Ishikawa (cell line): ENCODE data around the gene NR6A1.

Source experiments
- CEBPB ChIP-seq: IDR thresholded peaks from 2 replicates; pipeline ENCODE4 v1.6.1; 2012
- CREB1 ChIP-seq: IDR thresholded peaks from 2 replicates; pipeline ENCODE4 v1.6.1; 2012; ENCODE audit warnings: low read depth
- EGR1 ChIP-seq: IDR thresholded peaks from 2 replicates; pipeline ENCODE4 v1.6.1; 2012
- EP300 ChIP-seq: IDR thresholded peaks from 2 replicates; pipeline ENCODE4 v1.6.1; 2012; ENCODE audit warnings: borderline replicate concordance
- FOXM1 ChIP-seq: IDR thresholded peaks from 2 replicates; pipeline ENCODE4 v1.6.1; 2012; ENCODE audit warnings: low read depth, borderline replicate concordance
- MAX ChIP-seq: IDR thresholded peaks from 2 replicates; pipeline ENCODE4 v1.6.1; 2012
- NFIC ChIP-seq: IDR thresholded peaks from 2 replicates; pipeline ENCODE4 v1.6.1; 2012
- RAD21 ChIP-seq: IDR thresholded peaks from 2 replicates; pipeline ENCODE4 v1.6.1; 2012; ENCODE audit warnings: low read depth
- REST ChIP-seq: IDR thresholded peaks from 2 replicates; pipeline ENCODE4 v1.6.1; 2012; ENCODE audit warnings: low read depth, mild to moderate bottlenecking
- TAF1 ChIP-seq: IDR thresholded peaks from 2 replicates; pipeline ENCODE4 v1.6.1; 2012; ENCODE audit warnings: low read depth, mild to moderate bottlenecking
- TCF12 ChIP-seq: IDR thresholded peaks from 2 replicates; pipeline ENCODE4 v1.6.1; 2012; ENCODE audit warnings: low read depth
- TEAD4 ChIP-seq: IDR thresholded peaks from 2 replicates; pipeline ENCODE4 v1.6.1; 2012
- USF1 ChIP-seq: IDR thresholded peaks from 2 replicates; pipeline ENCODE4 v1.6.1; 2012
- YY1 ChIP-seq: IDR thresholded peaks from 2 replicates; pipeline ENCODE4 v1.6.1; 2012; ENCODE audit warnings: low read depth
- ZBTB7A ChIP-seq: IDR thresholded peaks from 2 replicates; pipeline ENCODE4 v1.6.1; 2012; ENCODE audit warnings: low read depth

The NR6A1 gene

GRCh38 chr9:124500028-124500795, 270.9 kb downstream of the NR6A1 start:
- TF ChIP-seq FOXM1 (no peak), RAD21 (no peak), USF1 (no peak), CEBPB (no peak), MAX (no peak), TCF12 (no peak), EP300 (no peak), YY1 (no peak), TEAD4 (no peak), TAF1 (no peak), EGR1 (no peak)

GRCh38 chr9:124499216-124499615, 271.9 kb downstream of the NR6A1 start:
- TF ChIP-seq YY1 (no peak), FOXM1 (no peak), TEAD4 (no peak), USF1 (no peak), EP300 (no peak), CREB1 (no peak), MAX (no peak), REST (no peak), EGR1 (no peak), NFIC (no peak), RAD21 (no peak), CEBPB (no peak)

- no peak for TF ChIP-seq TCF12
- TF ChIP-seq NFIC = no peak
- no peak for TF ChIP-seq CEBPB
Measured at GRCh38 chr9:124498499-124499146, 272.5 kb downstream of the NR6A1 start.

- TF ChIP-seq ZBTB7A (no peak), MAX (no peak)
Measured at GRCh38 chr9:124498040-124498439, 273.1 kb downstream of the NR6A1 start.

- TF ChIP-seq YY1 (no peak), TCF12 (no peak), FOXM1 (no peak), RAD21 (no peak), CEBPB (no peak), USF1 (no peak), NFIC (no peak), EGR1 (no peak), TEAD4 (no peak), EP300 (no peak), MAX (no peak), ZBTB7A (no peak), CREB1 (no peak), REST (no peak), TAF1 (no peak)
Measured at GRCh38 chr9:124497441-124497840, 273.7 kb downstream of the NR6A1 start.
